ENCODE results near the gene DDX59. TPM values are rescaled to one million over a fixed set of nuclear protein-coding genes. Genes with fewer than 3 reads are reported as not detected.

Gene DDX59
- polyA plus RNA-seq, 1 donor from 2014 or later: 21.0 TPM

GRCh38 chr1:200629876-200630514 is 39.7 kb downstream of the DDX59 start:
- Histone ChIP-seq H3K27ac (ENCODE audit: low read length) (no peak overlapping the region), H3K9me2 (ENCODE audit: insufficient read depth, low read length) (no peaks in the 10 kb centered on the region), H4K20me1 (ENCODE audit: insufficient read depth) (no peaks in the 10 kb centered on the region), H3F3A (ENCODE audit: insufficient read depth, low read length, poor library complexity, severe bottlenecking) (no peaks in the 10 kb centered on the region), H3K79me2 (replicated peaks; ENCODE audit: insufficient read depth, low read length) (no peaks in the 10 kb centered on the region), H3K9me3 (ENCODE audit: low read length) (no peaks in the 10 kb centered on the region), H3K36me3 (ENCODE audit: insufficient read depth, low read length) (no peaks in the 10 kb centered on the region), H3K4me2 (ENCODE audit: low read length) (no peak overlapping the region), H3K9ac (ENCODE audit: low read length) (no peak overlapping the region), H3K4me3 (ENCODE audit: low read length) (no peak overlapping the region), H3K27me3 (ENCODE audit: insufficient read depth, low read depth, low read length) (no peaks in the 10 kb centered on the region), H2AFZ (ENCODE audit: low read depth, low read length) (no peak overlapping the region)
- no peak for TF ChIP-seq RAD21 (conservative IDR thresholded peaks at IDR 0.05)
- no peak for TF ChIP-seq POLR2AphosphoS5 (IDR thresholded peaks at IDR 0.05)

- H3K79me2 ChIP-seq (replicated peaks; ENCODE audit: insufficient read depth, low read length): no peaks in the 10 kb centered on the region
- no peaks in the 10 kb centered on the region for H3K9me3 ChIP-seq (ENCODE audit: low read length)
- H4K20me1 ChIP-seq (ENCODE audit: insufficient read depth): no peaks in the 10 kb centered on the region
- H3K36me3 ChIP-seq (ENCODE audit: insufficient read depth, low read length): no peaks in the 10 kb centered on the region
- TF ChIP-seq RAD21 (conservative IDR thresholded peaks at IDR 0.05) (no peak), SMC3 (conservative IDR thresholded peaks at IDR 0.05; ENCODE audit: poor library complexity) (no peak), MXI1 (conservative IDR thresholded peaks at IDR 0.05; ENCODE audit: poor library complexity, severe bottlenecking) (no peak), EP300 (conservative IDR thresholded peaks at IDR 0.05; ENCODE audit: poor library complexity, severe bottlenecking) (no peak), CTCF (IDR thresholded peaks at IDR 0.05; ENCODE audit: poor library complexity, severe bottlenecking) (no peak), REST (IDR thresholded peaks at IDR 0.05; ENCODE audit: borderline replicate concordance) (no peak), EZH2 (IDR thresholded peaks at IDR 0.05; ENCODE audit: borderline replicate concordance, insufficient read depth, low read length, poor library complexity, severe bottlenecking) (no peak), POLR2AphosphoS5 (IDR thresholded peaks at IDR 0.05) (no peak), TAF1 (IDR thresholded peaks at IDR 0.05; ENCODE audit: low read depth) (no peak)
- H3F3A ChIP-seq (ENCODE audit: insufficient read depth, low read length, poor library complexity, severe bottlenecking): no peaks in the 10 kb centered on the region
- H3K27ac ChIP-seq (ENCODE audit: low read length): no peak overlapping the region
- no peak overlapping the region for H3K9ac ChIP-seq (ENCODE audit: low read length)
- H3K9me2 ChIP-seq (ENCODE audit: insufficient read depth, low read length): no peaks in the 10 kb centered on the region
- H3K4me3 ChIP-seq (ENCODE audit: low read length): no peak overlapping the region
- H3K27me3 ChIP-seq (ENCODE audit: insufficient read depth, low read depth, low read length): no peaks in the 10 kb centered on the region
- no peak overlapping the region for H2AFZ ChIP-seq (ENCODE audit: low read depth, low read length)
- H3K4me2 ChIP-seq (ENCODE audit: low read length): no peak overlapping the region
Observed at GRCh38 chr1:200628223-200628881, 41.4 kb downstream of the DDX59 start.
